Measurements from ENCODE around the gene COL24A1. TPM values are rescaled to one million over a fixed set of nuclear protein-coding genes. Genes with fewer than 3 reads are reported as not detected.

The COL24A1 gene
- total RNA-seq, 4 donors from 2014 or later = 0.12 to 1.1 (median 0.58) TPM

GRCh38 chr1:86154571-86155050 is 2.0 kb downstream of the COL24A1 start:
- TF ChIP-seq CTCF (IDR thresholded peaks at IDR 0.05) = no peak
- ATAC-seq (ENCODE audit: low FRiP score) = no peak
- DNase-seq (ENCODE audit: low spot score) = no peak

GRCh38 chr1:86153836-86154235 is 2.7 kb downstream of the COL24A1 start:
- ATAC-seq (ENCODE audit: low FRiP score) = no peak
- no peak for DNase-seq (ENCODE audit: low spot score)
- TF ChIP-seq CTCF (IDR thresholded peaks at IDR 0.05) = no peak

GRCh38 chr1:86152887-86153286 is 3.7 kb downstream of the COL24A1 start:
- no peak for ATAC-seq (ENCODE audit: low FRiP score)
- no peak for TF ChIP-seq CTCF (IDR thresholded peaks at IDR 0.05)
- no peak for DNase-seq (ENCODE audit: low spot score)

- ATAC-seq (ENCODE audit: low FRiP score) = no peak
- no peak for DNase-seq (ENCODE audit: low spot score)
- no peak for TF ChIP-seq CTCF (IDR thresholded peaks at IDR 0.05)
Observed at GRCh38 chr1:86151427-86151826, 5.1 kb downstream of the COL24A1 start.

GRCh38 chr1:86150553-86151055 is 6.0 kb downstream of the COL24A1 start:
- no peak for TF ChIP-seq CTCF (IDR thresholded peaks at IDR 0.05)
- ATAC-seq (ENCODE audit: low FRiP score) (no peak), DNase-seq (ENCODE audit: low spot score) (no peak)

GRCh38 chr1:86149591-86149990 is 7.0 kb downstream of the COL24A1 start:
- DNase-seq (ENCODE audit: low spot score) (no peak), ATAC-seq (ENCODE audit: low FRiP score) (no peak)
- TF ChIP-seq CTCF (IDR thresholded peaks at IDR 0.05) = no peak

GRCh38 chr1:86147755-86148154 is 8.8 kb downstream of the COL24A1 start:
- TF ChIP-seq CTCF (IDR thresholded peaks at IDR 0.05) = no peak
- no peak for DNase-seq (ENCODE audit: low spot score)
- no peak for ATAC-seq (ENCODE audit: low FRiP score)
